HepG2 (cell line): Measurements from ENCODE around the gene ALMS1. TPM values are rescaled to one million over a fixed set of nuclear protein-coding genes. Genes with fewer than 3 reads are reported as not detected.
A peak's percentile ranks its signal among the peaks of the same experiment; 100 is the strongest.
"Not testable (repeated sequence)": the region's sequence is repeated elsewhere in the genome, so short reads cannot be mapped to it uniquely, and the experiment has no call there.

ENCODE experiments used
- ATAC-seq: fragments of 200-7000 bp; cut with Tn5 transposase; 3 replicates; pipeline ENCODE4 v1.9.1; 2020; ENCODE audit warnings: mild to moderate bottlenecking, moderate library complexity
- BruUV-seq: library from RNA; stranded (reverse); fragments of 400-500 nt; replicated peaks from 2 replicates; lab custom pipeline; 2021; lab: Mats Ljungman, UMichigan
- CTCF ChIA-PET: fragments of 300-600 bp; formaldehyde crosslinking; extraction: SDS; loops from one replicate; lab custom pipeline; 2021; ENCODE audit warnings: low total read pairs, inconsistent platforms, low intra/inter-chr PET ratio; lab: Yijun Ruan, JAX
- POLR2A ChIA-PET: fragments of 350-600 bp; sonication (Branson Sonifier 250); formaldehyde crosslinking; loops from one replicate; lab custom pipeline; 2020; ENCODE audit warnings: antibody characterized with exemption, inconsistent platforms; lab: Yijun Ruan, JAX
- DNase-seq: peaks from one replicate; pipeline ENCODE4 v3.0.0-alpha.2; 2015; ENCODE audit warnings: low spot score
- FAIRE-seq: peaks from 3 replicates; lab custom pipeline; 2011; peaks lifted over from hg19 to GRCh38; lab: Jason Lieb, UNC
- H2AFZ ChIP-seq: one replicate; pipeline ENCODE4 v1.6.1; 2011; ENCODE audit warnings: low read length, inconsistent platforms
- H3K27ac ChIP-seq: fragments of 300-600 bp; 3 replicates; pipeline ENCODE4 v1.8.0; 2011; ENCODE audit warnings: mixed run types, mild to moderate bottlenecking, mixed read lengths, low read length, inconsistent platforms; ENCODE audit not compliant: insufficient read depth; ENCODE audit errors: extremely low read length
- H3K27me3 ChIP-seq, 2 experiments: fragments of 200-600 bp in 1 of 2; 2 replicates in 1 of 2; 3 replicates in 1 of 2; pipeline versions ENCODE4 v1.6.0 to v1.8.0; 2011; ENCODE audit warnings: low read length in 2 of 2, mild to moderate bottlenecking in 2 of 2, moderate library complexity in 2 of 2, inconsistent platforms in 1 of 2; ENCODE audit not compliant: insufficient read depth in 2 of 2, control insufficient read depth in 1 of 2
- H3K36me3 ChIP-seq, 2 experiments: fragments of 200-600 bp in 1 of 2; replicated peaks in 1 of 2; 2 replicates in 1 of 2; 3 replicates in 1 of 2; pipeline versions ENCODE4 v1.5.1 to v1.8.0; 2011; ENCODE audit warnings: low read length in 2 of 2, inconsistent platforms in 1 of 2; ENCODE audit not compliant: insufficient read depth in 2 of 2, control insufficient read depth in 1 of 2
- H3K4me1 ChIP-seq: 2 replicates; pipeline ENCODE4 v1.5.1; 2012; ENCODE audit warnings: low read length, inconsistent platforms; ENCODE audit not compliant: insufficient read depth
- H3K4me2 ChIP-seq: 2 replicates; pipeline ENCODE4 v1.6.0; 2011; ENCODE audit warnings: low read depth, low read length, inconsistent platforms
- H3K4me3 ChIP-seq, 3 experiments: fragments of 200-600 bp in 1 of 3; sonication (generic), shearing (Covaris generic) in 1 of 3; replicated peaks in 1 of 3; 2 replicates each; pipeline ENCODE4 v1.5.1; 2011 to 2016; ENCODE audit warnings: low read length in 3 of 3, inconsistent platforms in 2 of 3, low read depth in 2 of 3, mild to moderate bottlenecking in 2 of 3, control low read depth in 1 of 3, mixed read lengths in 1 of 3; ENCODE audit not compliant: insufficient read depth in 1 of 3
- H3K79me2 ChIP-seq: one replicate; pipeline ENCODE4 v1.6.1; 2011; ENCODE audit warnings: low read length, inconsistent platforms; ENCODE audit not compliant: insufficient read depth
- H3K9ac ChIP-seq: 2 replicates; pipeline ENCODE4 v1.6.0; 2011; ENCODE audit warnings: mild to moderate bottlenecking, low read depth, low read length, inconsistent platforms; ENCODE audit not compliant: insufficient read depth
- H3K9me3 ChIP-seq: 2 replicates; pipeline ENCODE4 v1.5.1; 2012; ENCODE audit warnings: mild to moderate bottlenecking, low read length
- H4K20me1 ChIP-seq: 2 replicates; pipeline ENCODE4 v1.6.0; 2011; ENCODE audit warnings: inconsistent platforms, mild to moderate bottlenecking, low read length, moderate library complexity; ENCODE audit not compliant: insufficient read depth
- CTCF ChIP-seq: sonication (generic); formaldehyde crosslinking; IDR thresholded peaks from 2 replicates; pipeline ENCODE4 v1.5.0; 2020; ENCODE audit warnings: mild to moderate bottlenecking, missing genetic modification reagents, moderate library complexity
- STAG1 ChIP-seq: sonication (generic); formaldehyde crosslinking; IDR thresholded peaks from 2 replicates; pipeline ENCODE4 v1.4.0; 2020; ENCODE audit warnings: missing genetic modification reagents
- WGBS: methylation state at CpG from one replicate; pipeline ENCODE4 v1.1.6; 2017; ENCODE audit warnings: low lambda C conversion rate; 5-methylcytosine and 5-hydroxymethylcytosine counted together
- in situ Hi-C: cut with HindIII; loops from 2 replicates; pipeline ENCODE4 v1.10.0; 2017; ENCODE audit warnings: low pct_unique_long_range_greater_than_20kb; ENCODE audit not compliant: extremely low pct_ligation_motif_present
- intact Hi-C: fragments of 100-400 bp; cut with micrococcal nuclease; formaldehyde crosslinking; loops from one replicate; pipeline ENCODE4 v1.10.0; 2022; ENCODE audit not compliant: unreplicated experiment
- polyA plus RNA-seq, 8 experiments: library from polyadenylated mRNA; depleted of rRNA in 3 of 8; stranded (reverse) in 7 of 8; unstranded in 1 of 8; fragments of >200 nt; fragmentation: Illumina TruSeq in 4 of 8; extraction: Trizol in 4 of 8; gene quantifications; 2 replicates each; pipeline versions ENCODE4 v1.2.1 to v1.2.3, GENCODE V29; 2011 to 2016; ENCODE audit warnings: low read depth in 4 of 8, missing spikeins in 1 of 8, mixed read lengths in 1 of 8; ENCODE audit not compliant: insufficient read depth in 1 of 8
- total RNA-seq, 5 experiments: library from RNA; depleted of rRNA; stranded (reverse); fragments of >200 nt; fragmentation: Illumina TruSeq; extraction: Trizol; gene quantifications; 2 replicates each; pipeline ENCODE4 v1.2.3, GENCODE V29; 2016; ENCODE audit warnings: low read depth in 1 of 5

ALMS1 gene
- total and polyA plus RNA-seq, 2 of the 13 experiments (the other 11 are each of a cell fraction or from before 2014, with no cell fraction given): 12.9 to 21.2 TPM

- H3K9ac ChIP-seq, in situ Hi-C loops, H3K4me3 ChIP-seq, H3K9me3 ChIP-seq, DNase-seq, H3K36me3 ChIP-seq, H3K4me2 ChIP-seq, intact Hi-C loops, POLR2A ChIA-PET, BruUV-seq, H2AFZ ChIP-seq, CTCF ChIA-PET, H3K27ac ChIP-seq, H3K79me2 ChIP-seq, H3K27me3 ChIP-seq, H4K20me1 ChIP-seq: not testable (repeated sequence)
- 12% methylated on average over 9 of the region's 9 CpGs for WGBS
- TF ChIP-seq CTCF (peak; percentile 24; the same call in 1 of the 2 replicates), STAG1 (CRISPR knock-in tag) (peak; percentile 30; the same call in 1 of the 2 replicates)
- FAIRE-seq: peak; percentile 84
- ATAC-seq: peak; percentile 82
- peaks cover 14% of the 10 kb centered on the region for H3K4me1 ChIP-seq
These were observed 239.0 kb downstream of the ALMS1 start for GRCh38 chr2:73624625-73625024.

GRCh38 chr2:73626237-73626636 is 240.6 kb downstream of the ALMS1 start:
- BruUV-seq, H3K27ac ChIP-seq, FAIRE-seq, H3K27me3 ChIP-seq, H3K9ac ChIP-seq, in situ Hi-C loops, H3K79me2 ChIP-seq, H3K36me3 ChIP-seq, H4K20me1 ChIP-seq, intact Hi-C loops, ATAC-seq, H3K4me2 ChIP-seq, CTCF ChIA-PET, H3K4me3 ChIP-seq, H3K9me3 ChIP-seq, H2AFZ ChIP-seq, DNase-seq: not testable (repeated sequence)
- peaks cover 14% of the 10 kb centered on the region for H3K4me1 ChIP-seq
- WGBS: 64% methylated on average over 5 of the region's 5 CpGs
- POLR2A ChIA-PET: interaction anchor here (0.7 kb wide), 1 partner anchor 30 kb away, joined by 3 read pairs; no protein-coding TSS in a partner anchor

- FAIRE-seq, ATAC-seq, DNase-seq, H4K20me1 ChIP-seq, H3K4me3 ChIP-seq, BruUV-seq, in situ Hi-C loops, H3K9ac ChIP-seq, H3K4me2 ChIP-seq, CTCF ChIA-PET, H3K36me3 ChIP-seq, POLR2A ChIA-PET, H2AFZ ChIP-seq, H3K79me2 ChIP-seq, H3K27ac ChIP-seq, H3K9me3 ChIP-seq, H3K27me3 ChIP-seq, intact Hi-C loops: not testable (repeated sequence)
- WGBS: 28% methylated on average over 2 of the region's 2 CpGs
- H3K4me1 ChIP-seq: peaks cover 21% of the 10 kb centered on the region
These were observed 242.9 kb downstream of the ALMS1 start for GRCh38 chr2:73628493-73628892.
